Measurements from ENCODE around the gene DIDO1.

DIDO1 gene

DNA sequence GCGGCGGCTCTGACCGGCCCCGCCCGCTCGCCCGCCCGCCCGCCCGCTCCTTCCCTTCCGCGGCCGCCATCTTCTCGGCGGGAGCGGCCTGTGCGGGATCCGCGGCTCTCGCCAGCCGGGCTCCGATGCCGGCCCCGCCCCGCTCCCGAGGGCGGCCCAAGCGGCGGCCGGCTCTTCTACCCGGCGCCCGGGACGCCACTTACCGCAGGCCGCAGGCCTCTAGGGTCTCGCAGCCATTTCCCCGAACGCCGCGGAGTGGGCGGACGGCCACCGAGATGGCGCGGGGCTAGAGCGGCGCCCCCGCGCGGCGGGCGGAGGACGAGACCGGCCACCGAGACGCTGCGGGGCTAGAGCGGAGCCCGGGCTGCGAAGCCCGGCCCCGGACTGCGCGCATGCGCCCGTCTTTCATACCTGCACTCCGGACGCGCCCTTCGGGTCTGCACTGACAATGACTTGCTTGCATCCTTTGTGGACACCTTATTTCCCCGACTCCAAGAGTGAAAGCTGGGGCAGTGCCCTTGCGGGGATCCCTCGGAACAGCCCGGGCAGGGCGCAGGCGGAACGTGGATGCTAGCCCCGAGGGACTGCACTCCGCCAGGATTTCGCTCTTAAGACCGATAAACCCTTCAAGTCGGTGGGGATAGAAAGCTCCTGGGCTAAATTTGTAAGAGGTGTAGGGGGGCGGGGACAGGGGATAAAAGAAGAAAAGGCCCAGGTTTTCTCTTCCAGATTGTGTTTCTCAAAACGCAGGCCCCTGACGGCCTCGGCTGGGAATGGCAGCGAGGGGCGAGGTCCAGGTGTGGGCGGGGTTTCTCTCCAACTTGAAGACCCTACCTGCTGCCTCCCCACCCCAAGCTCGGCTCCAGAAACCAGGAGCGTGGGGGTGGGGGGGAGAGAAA is at the start of gene DIDO1:
TSS of gene DIDO1 (minus strand) at position 277 of the 899 bp plus-strand sequence.
- peak; percentile 96 for DNase-seq (ENCODE audit: low read depth, low spot score)

DNA sequence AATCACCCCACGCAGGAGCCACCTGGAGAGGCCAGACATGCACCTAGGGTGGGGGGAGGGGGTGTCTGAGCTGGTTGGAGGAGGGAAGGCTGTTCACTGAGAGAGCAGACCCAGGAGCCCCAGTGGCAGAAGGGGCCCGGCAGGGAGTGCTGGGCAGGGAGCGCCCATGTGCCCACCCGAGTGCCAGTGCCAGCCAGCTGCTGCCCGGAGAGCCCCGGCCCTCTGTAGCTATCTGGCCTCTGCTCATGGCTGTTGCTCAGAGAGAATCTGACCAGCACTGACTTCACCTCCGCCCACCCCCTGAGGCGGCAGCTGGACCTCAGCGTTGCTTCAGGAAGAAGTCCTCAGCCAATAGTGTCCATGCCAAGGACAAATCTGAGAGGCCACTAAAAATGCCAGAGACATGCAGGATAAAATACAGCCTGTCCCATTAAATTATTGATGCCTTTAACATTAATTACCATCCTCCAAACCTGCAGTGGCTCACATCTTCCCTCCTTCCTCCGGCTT is 49.0 kb upstream of the DIDO1 start:
- no peak for DNase-seq (ENCODE audit: low read depth, low spot score)

DNA sequence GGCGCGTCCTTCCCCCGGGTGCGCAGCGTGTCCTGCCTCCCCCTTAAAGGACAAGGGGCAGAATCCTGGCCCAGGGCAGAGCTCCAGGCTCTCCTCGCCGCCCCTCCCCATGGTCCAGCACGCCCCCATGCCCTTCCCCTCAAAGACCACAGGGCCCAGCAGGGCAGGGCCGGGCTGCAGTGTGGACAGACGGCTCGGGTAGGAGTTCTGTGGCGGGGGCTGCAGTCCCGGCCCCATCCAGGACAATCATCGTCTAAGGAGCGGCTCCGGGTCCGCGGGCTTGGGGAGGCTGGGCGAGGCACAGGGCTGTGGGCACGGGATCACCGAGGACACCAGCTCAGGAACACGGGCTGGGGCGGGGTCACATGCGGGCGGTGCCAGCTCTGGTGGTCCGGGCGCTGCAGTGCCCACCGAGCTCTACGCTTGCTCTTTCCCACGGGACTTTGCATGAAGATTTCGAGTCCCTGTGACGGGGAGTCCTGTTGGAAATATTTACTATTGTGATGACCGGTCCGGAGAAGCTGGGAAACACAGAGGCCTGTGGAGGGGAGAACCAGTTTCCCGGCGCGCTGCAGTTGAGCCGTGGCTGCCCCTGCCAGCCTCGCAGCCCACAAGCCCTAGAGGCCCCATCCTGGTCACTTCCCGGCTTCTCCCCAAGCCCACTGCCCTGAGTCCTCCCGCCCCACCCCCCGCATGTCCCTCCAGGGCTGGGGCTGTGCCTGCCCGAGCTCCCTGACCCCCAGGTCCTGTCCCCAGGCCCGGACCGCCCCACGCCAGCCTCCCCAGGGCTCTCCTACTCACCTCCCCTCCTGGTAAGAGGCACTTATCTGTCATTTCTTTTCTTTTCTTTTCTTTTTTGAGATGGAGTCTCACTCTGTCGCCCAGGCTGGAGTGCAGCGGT is 46.8 kb upstream of the DIDO1 start:
- no peak for DNase-seq (ENCODE audit: low read depth, low spot score)

DNA sequence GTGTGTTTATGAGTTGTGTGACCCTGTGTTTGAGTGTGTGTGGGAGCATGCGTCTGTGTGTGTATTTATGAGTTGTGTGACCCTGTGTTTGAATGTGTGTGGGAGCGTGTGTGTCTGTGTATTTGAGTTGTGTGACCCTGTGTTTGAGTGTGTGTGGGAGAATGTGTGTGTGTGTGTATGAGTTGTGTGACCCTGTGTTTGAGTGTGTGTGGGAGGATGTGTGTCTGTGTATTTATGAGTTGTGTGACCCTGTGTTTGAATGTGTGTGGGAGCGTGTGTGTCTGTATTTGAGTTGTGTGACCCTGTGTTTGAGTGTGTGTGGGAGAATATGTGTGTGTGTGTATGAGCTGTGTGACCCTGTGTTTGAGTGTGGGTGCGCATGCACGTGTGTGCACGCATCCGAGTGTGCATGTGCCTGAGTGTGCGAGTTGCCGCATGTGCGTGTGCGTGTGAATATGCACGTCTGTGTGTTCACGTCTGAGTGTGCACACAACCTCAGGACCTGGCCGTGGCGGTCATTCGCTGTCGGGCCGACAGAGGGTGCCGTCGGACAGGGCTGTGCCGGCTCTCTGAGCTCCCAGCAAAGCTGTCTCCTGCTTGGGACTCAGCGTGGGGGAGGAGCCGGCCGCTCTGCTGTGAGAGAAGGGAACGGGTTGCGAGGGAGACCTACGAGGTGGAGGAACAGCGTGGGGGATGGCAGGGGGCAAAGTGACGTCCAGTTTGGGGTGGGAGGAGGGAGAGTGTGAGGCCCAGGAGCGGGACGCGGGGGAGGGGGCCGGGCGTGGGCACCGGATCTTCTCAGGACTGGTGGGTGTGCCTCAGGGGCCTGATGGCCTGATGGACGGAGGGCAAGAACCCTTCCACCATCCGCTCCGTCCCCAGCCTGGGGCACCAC is 45.9 kb upstream of the DIDO1 start:
- DNase-seq (ENCODE audit: low read depth, low spot score), result peak; percentile 91

DNA sequence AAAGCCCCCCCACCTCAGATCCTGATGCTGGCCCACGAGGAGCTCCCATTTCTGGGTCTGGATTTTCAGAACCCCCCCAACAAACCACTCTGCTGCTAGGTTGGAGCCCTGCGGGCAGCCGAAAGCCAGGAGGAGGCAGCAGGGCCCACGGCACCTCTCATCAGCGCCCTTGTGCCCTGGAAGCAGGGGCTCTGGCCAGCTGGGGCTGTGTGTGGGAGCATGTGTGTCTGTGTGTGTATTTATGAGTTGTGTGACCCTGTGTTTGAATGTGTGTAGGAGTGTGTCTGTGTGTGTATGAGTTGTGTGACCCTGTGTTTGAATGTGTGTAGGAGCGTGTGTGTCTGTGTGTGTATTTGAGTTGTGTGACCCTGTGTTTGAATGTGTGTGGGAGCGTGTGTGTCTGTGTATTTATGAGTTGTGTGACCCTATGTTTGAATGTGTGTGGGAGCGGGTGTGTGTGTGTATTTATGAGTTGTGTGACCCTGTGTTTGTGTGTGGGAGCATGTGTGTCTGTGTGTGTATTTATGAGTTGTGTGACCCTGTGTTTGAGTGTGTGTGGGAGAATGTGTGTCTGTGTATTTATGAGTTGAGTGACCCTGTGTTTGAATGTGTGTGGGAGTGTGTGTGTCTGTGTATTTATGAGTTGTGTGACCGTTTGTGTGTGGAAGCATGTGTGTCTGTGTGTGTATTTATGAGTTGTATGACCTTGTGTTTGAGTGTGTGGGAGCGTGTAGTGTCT is 45.1 kb upstream of the DIDO1 start:
- DNase-seq (ENCODE audit: low read depth, low spot score), result no peak

DNA sequence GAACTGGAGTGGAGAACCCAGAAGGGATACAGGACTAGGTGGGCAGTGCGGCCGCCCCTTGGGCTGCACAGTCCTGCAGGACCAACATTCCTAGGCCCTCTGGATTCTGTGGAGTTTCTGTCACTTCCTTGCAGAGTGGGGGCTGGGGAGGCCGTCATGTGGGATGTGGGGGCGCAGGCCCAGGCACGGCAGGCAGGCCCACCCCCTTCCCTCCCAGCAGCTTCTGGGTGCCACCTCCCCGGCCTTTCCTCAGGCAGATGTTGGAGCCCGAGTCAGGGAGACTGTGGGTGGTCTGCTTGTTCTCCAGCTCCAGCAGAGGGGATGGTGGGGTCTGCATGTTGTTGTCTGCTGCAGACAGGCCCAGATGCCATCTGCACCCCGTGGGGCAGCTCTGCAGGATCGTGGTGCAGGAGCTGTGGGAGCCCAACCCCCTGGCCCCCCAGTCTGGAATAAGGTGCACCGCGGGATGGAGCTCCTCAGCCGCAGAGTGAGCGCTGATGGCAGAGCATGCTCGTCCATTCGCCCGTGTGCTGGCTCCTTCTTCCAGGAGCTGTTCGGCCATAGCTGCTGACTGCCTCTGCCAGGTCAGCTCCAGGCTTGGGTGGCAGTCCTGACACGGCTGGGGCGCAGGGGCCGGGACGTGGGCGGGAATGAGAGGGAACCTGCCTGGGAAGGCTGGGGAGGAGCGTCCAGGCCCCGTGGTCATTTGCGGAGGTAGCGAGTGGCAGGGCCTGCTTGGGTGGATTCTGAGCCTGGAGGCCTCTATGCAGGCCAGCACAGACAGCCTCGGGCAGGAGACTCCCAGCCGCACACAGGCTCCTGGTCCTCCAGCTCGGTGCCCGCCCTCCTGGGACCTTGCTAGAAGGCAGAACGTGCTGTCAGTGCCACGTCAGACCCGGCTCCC is 44.3 kb upstream of the DIDO1 start:
- no peak for DNase-seq (ENCODE audit: low read depth, low spot score)

DNA sequence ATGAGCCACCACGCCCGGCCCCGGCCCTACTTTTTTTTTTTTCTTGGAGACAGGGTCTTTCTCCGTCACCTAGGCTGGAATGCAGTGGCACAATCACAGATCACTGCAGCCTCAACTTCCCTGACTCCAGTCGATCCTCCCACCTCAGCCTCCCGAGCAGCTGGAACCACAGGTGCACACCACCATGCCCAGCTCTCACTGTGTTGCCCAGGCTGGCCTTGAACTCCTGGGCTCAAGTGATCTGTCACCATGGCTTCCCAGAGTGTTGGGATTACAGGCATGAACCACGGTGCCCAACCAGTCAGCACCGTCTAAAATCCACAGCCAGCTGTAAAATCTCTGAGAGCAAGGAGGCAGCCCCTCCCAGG is 43.6 kb upstream of the DIDO1 start:
- no peak for DNase-seq (ENCODE audit: low read depth, low spot score)

DNA sequence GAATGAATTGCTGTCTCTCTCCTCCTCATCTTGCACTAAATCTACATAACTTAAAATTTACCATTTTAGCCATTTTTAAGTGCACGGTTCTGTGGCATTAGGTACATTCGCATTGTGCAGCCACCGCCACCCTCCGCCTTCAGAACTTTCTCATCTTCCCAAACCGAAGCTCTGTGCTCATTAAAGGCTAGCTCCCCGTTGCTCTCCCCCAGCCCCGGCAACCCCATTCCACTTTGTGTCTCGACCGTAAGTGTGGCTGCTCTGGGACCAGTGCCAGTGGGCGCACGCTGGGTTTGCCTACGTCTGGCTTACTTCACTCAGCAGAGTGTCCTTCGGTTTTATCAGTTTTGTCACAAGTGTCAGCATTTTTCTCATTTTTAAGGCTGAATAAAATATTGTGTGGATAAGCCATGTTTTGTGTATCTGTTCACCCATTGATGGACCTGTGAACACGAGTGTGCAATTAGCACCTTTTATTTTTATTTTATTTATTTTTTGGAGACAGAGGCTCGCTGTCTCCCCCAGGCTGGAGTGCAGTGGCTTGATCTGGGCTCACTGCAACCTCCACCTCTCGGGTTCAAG is 43.0 kb upstream of the DIDO1 start:
- no peak for DNase-seq (ENCODE audit: low read depth, low spot score)

DNA sequence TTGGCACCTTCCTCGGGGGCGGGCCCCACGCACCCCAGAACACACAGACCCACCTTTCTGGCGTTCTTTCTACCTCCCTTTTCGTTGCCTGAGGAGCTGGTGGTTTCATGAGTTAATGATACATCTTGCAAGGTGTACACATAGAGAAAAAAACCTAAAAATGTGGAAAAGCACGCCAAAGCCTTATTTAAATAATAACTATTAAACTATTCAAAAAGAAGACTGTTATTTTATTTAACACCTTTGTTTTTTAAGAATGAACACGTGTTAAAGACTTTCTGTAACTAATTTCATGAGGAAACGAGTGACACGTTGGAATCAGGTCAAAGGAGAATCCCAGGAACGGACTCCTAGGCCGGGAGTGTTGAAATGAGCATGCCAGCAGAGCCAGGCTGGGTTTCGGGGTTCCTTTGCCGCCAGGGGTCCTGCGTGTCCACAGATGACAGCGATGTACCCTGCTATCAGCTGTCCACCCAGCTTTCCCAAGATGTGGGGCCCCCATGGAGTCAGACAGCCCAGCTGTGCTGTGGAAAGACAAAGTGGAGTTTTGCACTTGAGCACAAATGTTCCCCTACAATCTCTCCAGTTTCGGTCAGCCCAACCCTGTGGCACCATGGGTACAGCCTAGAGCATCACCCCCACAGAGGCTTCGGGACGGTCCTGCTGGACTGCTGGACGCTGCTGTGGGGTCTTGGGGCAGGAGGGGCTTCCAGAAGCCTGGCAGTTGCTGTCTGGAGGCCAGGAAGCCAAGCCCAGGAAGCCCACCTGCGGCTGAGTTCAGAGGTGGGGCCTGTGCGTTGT is 42.3 kb upstream of the DIDO1 start:
- no peak for DNase-seq (ENCODE audit: low read depth, low spot score)

DNA sequence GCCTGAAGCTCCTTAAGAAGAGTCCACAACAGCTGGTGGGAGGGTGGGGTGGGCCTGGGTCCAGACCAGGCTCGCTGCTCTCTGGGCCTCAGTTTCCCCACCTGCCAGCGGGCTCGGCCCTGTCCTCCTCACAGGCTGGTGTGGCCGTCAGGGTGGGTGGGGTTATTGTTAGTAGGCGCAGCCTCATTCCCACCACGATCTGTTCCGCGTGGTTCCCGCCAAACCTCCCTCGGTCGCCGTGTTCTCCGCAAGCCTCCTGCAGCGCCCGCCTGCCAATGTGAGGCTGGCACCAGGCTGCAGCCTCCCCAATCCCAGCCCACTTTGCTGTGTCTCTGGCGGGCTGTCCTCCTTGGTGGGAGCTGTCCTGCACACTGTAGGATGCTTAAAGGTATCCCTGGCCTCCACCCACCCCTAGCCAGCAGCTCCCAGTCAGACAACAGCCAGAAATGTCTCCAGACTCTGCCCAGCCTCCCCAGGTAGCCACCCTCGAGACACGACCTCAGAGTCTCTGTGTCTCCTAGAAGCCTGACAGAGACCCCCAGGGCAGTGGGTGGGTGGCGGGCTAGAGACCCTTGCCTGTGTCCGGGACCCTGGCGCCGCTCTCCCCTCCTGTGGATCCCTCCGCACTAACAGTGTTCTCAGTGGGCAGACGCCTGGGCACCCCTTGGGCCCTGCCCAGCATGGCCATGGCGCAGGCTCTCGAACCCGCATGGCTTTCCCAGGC is 41.5 kb upstream of the DIDO1 start:
- no peak for DNase-seq (ENCODE audit: low read depth, low spot score)

DNA sequence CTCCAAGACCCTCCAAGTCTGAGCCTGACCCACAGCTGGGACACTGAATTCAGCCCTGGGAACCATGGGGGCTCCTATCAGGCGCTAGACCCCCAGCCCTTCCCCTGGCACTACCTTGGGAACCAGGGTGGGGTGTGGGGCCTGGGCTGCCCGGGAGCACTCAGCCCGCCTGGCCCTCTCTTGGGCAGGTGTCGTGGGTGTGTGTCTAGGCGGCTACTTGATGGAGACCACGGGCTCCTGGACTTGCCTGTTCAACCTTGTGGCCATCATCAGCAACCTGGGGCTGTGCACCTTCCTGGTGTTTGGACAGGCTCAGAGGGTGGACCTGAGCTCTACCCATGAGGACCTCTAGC is 40.8 kb upstream of the DIDO1 start:
- DNase-seq (ENCODE audit: low read depth, low spot score), result no peak

DNA sequence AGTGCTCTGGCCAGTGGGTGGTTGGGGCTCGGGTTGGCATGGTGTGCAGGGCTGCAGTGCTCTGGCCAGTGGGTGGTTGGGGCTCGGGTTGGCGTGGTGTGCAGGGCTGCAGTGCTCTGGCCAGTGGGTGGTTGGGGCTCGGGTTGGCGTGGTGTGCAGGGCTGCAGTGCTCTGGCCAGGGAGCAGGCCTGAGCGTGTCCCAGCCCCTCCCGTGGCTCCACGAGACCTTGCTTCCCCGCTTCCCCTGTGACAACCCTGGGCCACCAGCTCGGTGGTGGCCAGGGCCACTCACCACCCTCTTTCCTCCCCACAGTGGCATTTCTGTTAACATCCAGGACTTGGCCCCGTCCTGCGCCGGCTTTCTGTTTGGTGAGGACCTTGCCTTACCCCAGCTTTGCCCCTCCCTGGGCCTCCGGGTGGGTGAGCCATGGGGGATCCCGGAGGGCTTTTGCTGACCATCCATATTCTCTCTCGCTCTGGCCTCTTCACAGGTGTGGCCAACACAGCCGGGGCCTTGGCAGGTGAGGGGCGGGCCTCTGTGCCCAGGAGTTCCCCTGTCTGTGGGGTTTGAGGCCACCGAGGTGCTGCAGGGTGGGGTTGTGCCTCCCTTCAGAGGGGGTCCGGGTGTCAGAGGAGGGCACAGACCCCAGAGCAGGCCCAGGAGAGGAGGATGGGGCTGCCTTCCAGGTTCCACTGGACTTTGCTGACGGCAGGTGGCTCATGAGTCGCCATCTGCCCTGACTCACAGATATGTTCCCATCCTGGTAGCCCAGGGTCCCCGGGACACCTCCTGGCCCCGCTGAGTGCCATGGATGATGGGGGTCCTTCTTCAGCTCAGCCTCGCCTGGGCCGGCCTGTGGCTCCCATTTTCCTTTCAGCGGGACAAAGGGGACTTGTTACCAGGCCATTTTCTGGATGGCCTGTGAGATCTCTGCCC is 40.2 kb upstream of the DIDO1 start:
- no peak for DNase-seq (ENCODE audit: low read depth, low spot score)

DNA sequence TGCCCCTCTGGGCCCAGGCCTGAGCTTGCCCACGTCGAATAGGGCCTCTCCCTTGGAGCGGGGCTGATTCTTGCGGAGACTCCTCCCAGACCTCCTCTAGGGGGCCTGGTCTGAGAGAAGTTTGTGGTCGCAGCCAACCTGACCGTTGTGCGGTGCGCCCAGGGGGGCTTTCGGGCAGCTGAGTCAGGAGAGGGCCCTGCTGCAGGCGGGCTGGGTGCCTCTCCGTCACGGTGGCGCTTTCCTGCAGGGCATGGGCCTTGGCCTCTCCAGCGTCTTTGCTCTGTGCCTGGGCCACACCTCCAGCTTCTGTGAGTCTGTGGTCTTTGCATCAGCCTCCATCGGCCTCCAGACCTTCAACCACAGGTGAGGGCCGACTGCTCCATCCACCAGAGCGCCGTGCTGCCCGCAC is 39.1 kb upstream of the DIDO1 start:
- no peak for DNase-seq (ENCODE audit: low read depth, low spot score)

DNA sequence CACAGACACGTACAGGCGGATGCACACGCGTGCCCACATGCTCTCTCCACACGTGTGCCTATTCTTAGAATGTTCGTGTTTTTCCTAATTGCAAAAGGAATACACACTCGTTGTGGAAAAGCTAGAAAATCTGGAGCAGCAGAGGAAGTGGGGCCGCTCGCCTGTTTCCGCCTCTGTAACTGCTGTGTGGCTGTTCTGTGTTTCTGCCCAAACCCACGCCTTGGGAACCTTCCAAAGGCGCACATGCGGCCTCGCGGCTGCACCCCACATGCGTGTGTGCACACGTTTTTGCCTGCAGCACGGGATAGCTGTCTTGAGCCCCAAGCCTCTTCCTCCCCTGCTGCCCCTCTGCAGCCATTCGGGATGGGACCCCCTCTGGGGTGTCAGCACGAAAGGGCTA is 38.4 kb upstream of the DIDO1 start:
- no peak for DNase-seq (ENCODE audit: low read depth, low spot score)

DNA sequence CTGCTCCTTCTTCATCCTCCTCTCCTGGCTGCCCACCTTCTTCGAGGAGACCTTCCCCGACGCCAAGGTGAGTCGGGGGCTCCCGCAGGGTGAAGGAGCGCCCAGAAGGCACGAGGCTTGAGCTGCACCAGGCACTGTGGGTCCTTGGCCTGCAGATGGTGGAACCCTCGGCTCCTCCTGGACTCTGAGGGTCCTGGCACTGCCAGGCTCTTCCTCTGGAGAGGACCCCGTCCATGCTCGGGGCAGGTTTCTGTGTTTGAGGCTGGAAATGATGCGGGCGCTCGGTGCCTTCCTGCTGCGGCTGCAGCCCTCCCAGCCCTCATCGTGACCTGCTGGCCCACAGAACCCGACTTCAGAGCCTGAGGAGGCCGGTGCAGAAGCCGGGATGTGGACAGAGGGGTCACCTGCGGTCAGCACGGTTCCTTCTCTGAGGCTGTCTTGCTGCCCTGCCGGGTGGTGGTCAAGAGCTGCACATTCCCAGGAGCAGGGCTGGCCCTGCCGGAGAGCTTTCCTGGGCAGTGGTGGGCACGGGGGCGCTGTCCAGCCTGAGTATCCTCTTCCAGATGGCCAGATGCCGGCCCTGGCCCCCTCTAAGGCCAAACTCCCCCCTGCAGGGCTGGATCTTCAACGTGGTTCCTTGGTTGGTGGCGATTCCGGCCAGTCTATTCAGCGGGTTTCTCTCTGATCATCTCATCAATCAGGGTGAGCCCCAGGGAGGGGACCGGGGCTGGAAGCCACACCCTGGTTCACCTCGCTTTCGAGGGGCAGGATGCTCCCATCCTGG is 37.5 kb upstream of the DIDO1 start:
- no peak for DNase-seq (ENCODE audit: low read depth, low spot score)

Measured in astrocyte of the hippocampus (primary cell).